Natural killer cell (primary cell): ENCODE data around the gene SLC44A1. TPM values are rescaled to one million over a fixed set of nuclear protein-coding genes. Genes with fewer than 3 reads are reported as not detected.

ENCODE experiments used
- ATAC-seq, 3 donors: fragments of 150-1000 bp in 2 of 3; fragments of 200-7000 bp in 1 of 3; cut with Tn5 transposase; 1 replicate in 1 of 3; 2 replicates in 2 of 3; pipeline ENCODE4 v1.10.0; 2021; ENCODE audit warnings: mild to moderate bottlenecking in 2 of 3, moderate library complexity in 2 of 3
- DNase-seq, 2 donors: peaks; one replicate each; pipeline versions ENCODE4 v3.0.0 to v3.0.0-alpha.2; 2013 to 2021; ENCODE audit warnings: mixed read lengths in 1 of 2
- H3K27ac ChIP-seq: one replicate; pipeline ENCODE4 v1.5.1; 2013; ENCODE audit warnings: mild to moderate bottlenecking, low read length
- H3K27me3 ChIP-seq: one replicate; pipeline ENCODE4 v1.6.1; 2013; ENCODE audit warnings: low read length; ENCODE audit not compliant: control insufficient read depth, insufficient read depth
- H3K36me3 ChIP-seq: one replicate; pipeline ENCODE4 v1.6.1; 2013; ENCODE audit warnings: low read length; ENCODE audit not compliant: control insufficient read depth, insufficient read depth
- H3K4me1 ChIP-seq: one replicate; pipeline ENCODE4 v1.6.1; 2013; ENCODE audit warnings: low read length; ENCODE audit not compliant: control insufficient read depth, insufficient read depth
- H3K4me3 ChIP-seq: one replicate; pipeline ENCODE4 v1.5.1; 2013; ENCODE audit warnings: low read length
- H3K9me3 ChIP-seq: one replicate; pipeline ENCODE4 v1.6.1; 2013; ENCODE audit warnings: low read length; ENCODE audit not compliant: control insufficient read depth, insufficient read depth
- H3K27ac Mint-ChIP-seq, 2 donors: one replicate each; pipeline ENCODE4 v1.8.0; 2022; ENCODE audit warnings: mild to moderate bottlenecking in 2 of 2, mixed read lengths in 2 of 2, moderate library complexity in 1 of 2
- H3K27me3 Mint-ChIP-seq, 2 donors: one replicate each; pipeline ENCODE4 v1.8.0; 2022; ENCODE audit warnings: low read depth in 2 of 2, mixed read lengths in 2 of 2
- H3K36me3 Mint-ChIP-seq: one replicate; pipeline ENCODE4 v1.8.0; 2022; ENCODE audit warnings: mixed read lengths
- H3K4me1 Mint-ChIP-seq, 2 donors: one replicate each; pipeline ENCODE4 v1.8.0; 2022; ENCODE audit warnings: mixed read lengths in 2 of 2
- H3K4me3 Mint-ChIP-seq: one replicate; pipeline ENCODE4 v1.8.0; 2022; ENCODE audit warnings: mild to moderate bottlenecking, moderate library complexity, mixed read lengths
- H3K9me3 Mint-ChIP-seq, 2 donors: one replicate each; pipeline ENCODE4 v1.8.0; 2022; ENCODE audit warnings: mixed read lengths in 2 of 2
- CTCF ChIP-seq: fragments of 200-600 bp; IDR thresholded peaks from one replicate; pipeline ENCODE4 v1.8.0; 2022; ENCODE audit warnings: antibody characterized with exemption
- WGBS: methylation state at CpG from one replicate; pipeline ENCODE4 v1.1.7; 2013; ENCODE audit warnings: missing lambda C conversion rate; ENCODE audit not compliant: insufficient coverage; 5-methylcytosine and 5-hydroxymethylcytosine counted together
- intact Hi-C: fragments of 100-400 bp; cut with micrococcal nuclease; formaldehyde crosslinking; loops from one replicate; pipeline ENCODE4 v1.14.2; 2022
- total RNA-seq, 4 donors: library from RNA; stranded (reverse); fragments of 120-200 nt in 1 of 4; gene quantifications; one replicate each; pipeline versions ENCODE4 v1.2.3 to v1.2.4, GENCODE V29; 2013 to 2022

Gene SLC44A1
- total RNA-seq, 3 donors from 2014 or later (not counting 1 experiment from before 2014, with no cell fraction given) = 7.1 to 8.3 (median 7.9) TPM

GRCh38 chr9:105242557-105242956, 1.9 kb upstream of the SLC44A1 start:
- no peak overlapping the region for H3K4me3 Mint-ChIP-seq
- no peak overlapping the region for H3K4me3 ChIP-seq
- DNase-seq = no peak
- H3K36me3 ChIP-seq = no peaks in the 10 kb centered on the region
- intact Hi-C loops = loop anchor here (5.0 to 10.0 kb wide), 2 partner anchors 315 to 1148 kb away; partner anchors contain the start of genes ABCA1 and SMC2
- H3K9me3 ChIP-seq = no peaks in the 10 kb centered on the region
- ATAC-seq = no peak
- WGBS = 86% methylated on average over 4 of the region's 4 CpGs
- H3K4me1 Mint-ChIP-seq = peaks cover 29 to 36% of the 10 kb centered on the region in 2 donors
- TF ChIP-seq CTCF = no peak
- H3K9me3 Mint-ChIP-seq = no peaks in the 10 kb centered on the region
- H3K27me3 ChIP-seq = peaks cover 8% of the 10 kb centered on the region
- peaks cover 17 to 30% of the 10 kb centered on the region in 2 donors for H3K27me3 Mint-ChIP-seq
- H3K27ac Mint-ChIP-seq = no peak overlapping the region
- no peak overlapping the region for H3K27ac ChIP-seq
- no peaks in the 10 kb centered on the region for H3K36me3 Mint-ChIP-seq
- H3K4me1 ChIP-seq = peaks cover 12% of the 10 kb centered on the region

- DNase-seq = no peak
- Mint-ChIP-seq H3K9me3 (no peaks in the 10 kb centered on the region), H3K27ac (peak overlapping the region in 1 of 2 donors; percentile 95), H3K36me3 (no peaks in the 10 kb centered on the region), H3K4me1 (peaks cover 29 to 36% of the 10 kb centered on the region in 2 donors), H3K27me3 (peaks cover 17 to 30% of the 10 kb centered on the region in 2 donors), H3K4me3 (peak overlapping the region; percentile 90)
- peaks cover 8% of the 10 kb centered on the region for H3K27me3 ChIP-seq
- H3K9me3 ChIP-seq = no peaks in the 10 kb centered on the region
- no peak overlapping the region for H3K4me3 ChIP-seq
- no peak overlapping the region for H3K27ac ChIP-seq
- H3K4me1 ChIP-seq = peaks cover 12% of the 10 kb centered on the region
- no peak for TF ChIP-seq CTCF
- WGBS = 52% methylated on average over 5 of the region's 5 CpGs
- intact Hi-C loops = loop anchor here (5.0 to 10.0 kb wide), 2 partner anchors 316 to 1148 kb away; partner anchors contain the start of genes ABCA1 and SMC2
- H3K36me3 ChIP-seq = no peaks in the 10 kb centered on the region
- no peak for ATAC-seq
Observed at GRCh38 chr9:105243015-105243686, 1.3 kb upstream of the SLC44A1 start.

GRCh38 chr9:105244734-105245028, 230 bp downstream of the SLC44A1 start:
- no peak for TF ChIP-seq CTCF
- Histone ChIP-seq H3K9me3 (no peaks in the 10 kb centered on the region), H3K4me1 (peaks cover 12% of the 10 kb centered on the region), H3K27me3 (peaks cover 6% of the 10 kb centered on the region), H3K36me3 (no peaks in the 10 kb centered on the region), H3K4me3 (peak overlapping the region; percentile 70), H3K27ac (no peak overlapping the region)
- Mint-ChIP-seq H3K9me3 (no peaks in the 10 kb centered on the region), H3K4me3 (peak overlapping the region; percentile 95), H3K36me3 (no peaks in the 10 kb centered on the region), H3K27ac (peak overlapping the region in 1 of 2 donors; percentile 95), H3K27me3 (peaks cover 12 to 25% of the 10 kb centered on the region in 2 donors), H3K4me1 (peaks cover 29 to 36% of the 10 kb centered on the region in 2 donors)
- ATAC-seq (no peak), DNase-seq (no peak)
- intact Hi-C loops = loop anchor here (2.0 to 10.0 kb wide), 3 partner anchors 254 to 1150 kb away; partner anchors contain the start of genes ABCA1 and SMC2
- WGBS = under 1% methylated on average over 48 of the region's 48 CpGs
